Fibroblast of villous mesenchyme (primary cell): ENCODE results near the gene CUZD1. TPM values are rescaled to one million over a fixed set of nuclear protein-coding genes. Genes with fewer than 3 reads are reported as not detected.
A peak's percentile ranks its signal among the peaks of the same experiment; 100 is the strongest.

ENCODE experiments used
- DNase-seq: peaks from one replicate; pipeline ENCODE4 v3.0.0-alpha.2; 2010; ENCODE audit warnings: low read depth
- H3K4me3 ChIP-seq: 2 replicates; pipeline ENCODE4 v1.5.1; 2011; ENCODE audit warnings: low read depth, mild to moderate bottlenecking, low read length
- CTCF ChIP-seq: IDR thresholded peaks from 2 replicates; pipeline ENCODE4 v1.5.1; 2012; ENCODE audit warnings: low read depth, mild to moderate bottlenecking, low read length; ENCODE audit not compliant: insufficient read depth
- total RNA-seq: library from RNA; depleted of rRNA; stranded (reverse); fragments of >200 nt; gene quantifications from 2 replicates; pipeline ENCODE4 v1.2.3, GENCODE V29; 2012

CUZD1 gene, protein sequence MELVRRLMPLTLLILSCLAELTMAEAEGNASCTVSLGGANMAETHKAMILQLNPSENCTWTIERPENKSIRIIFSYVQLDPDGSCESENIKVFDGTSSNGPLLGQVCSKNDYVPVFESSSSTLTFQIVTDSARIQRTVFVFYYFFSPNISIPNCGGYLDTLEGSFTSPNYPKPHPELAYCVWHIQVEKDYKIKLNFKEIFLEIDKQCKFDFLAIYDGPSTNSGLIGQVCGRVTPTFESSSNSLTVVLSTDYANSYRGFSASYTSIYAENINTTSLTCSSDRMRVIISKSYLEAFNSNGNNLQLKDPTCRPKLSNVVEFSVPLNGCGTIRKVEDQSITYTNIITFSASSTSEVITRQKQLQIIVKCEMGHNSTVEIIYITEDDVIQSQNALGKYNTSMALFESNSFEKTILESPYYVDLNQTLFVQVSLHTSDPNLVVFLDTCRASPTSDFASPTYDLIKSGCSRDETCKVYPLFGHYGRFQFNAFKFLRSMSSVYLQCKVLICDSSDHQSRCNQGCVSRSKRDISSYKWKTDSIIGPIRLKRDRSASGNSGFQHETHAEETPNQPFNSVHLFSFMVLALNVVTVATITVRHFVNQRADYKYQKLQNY
- 0.32 and 0.43 TPM in 2 replicates for total RNA-seq

- no peak within 1 kb of the TSS for H3K4me3 ChIP-seq
- no peak for DNase-seq
- TF ChIP-seq CTCF: no peak
These were observed at the start of gene CUZD1 for GRCh38 chr10:122845783-122846332. CUZD1 (minus strand) TSS chr10:122845857; CDS start chr10:122845843, 14 bp downstream.

GRCh38 chr10:122894261-122894944, 48.7 kb upstream of the CUZD1 start:
- TF ChIP-seq CTCF: no peak
- H3K4me3 ChIP-seq: no peak overlapping the region
- DNase-seq: no peak

DNA sequence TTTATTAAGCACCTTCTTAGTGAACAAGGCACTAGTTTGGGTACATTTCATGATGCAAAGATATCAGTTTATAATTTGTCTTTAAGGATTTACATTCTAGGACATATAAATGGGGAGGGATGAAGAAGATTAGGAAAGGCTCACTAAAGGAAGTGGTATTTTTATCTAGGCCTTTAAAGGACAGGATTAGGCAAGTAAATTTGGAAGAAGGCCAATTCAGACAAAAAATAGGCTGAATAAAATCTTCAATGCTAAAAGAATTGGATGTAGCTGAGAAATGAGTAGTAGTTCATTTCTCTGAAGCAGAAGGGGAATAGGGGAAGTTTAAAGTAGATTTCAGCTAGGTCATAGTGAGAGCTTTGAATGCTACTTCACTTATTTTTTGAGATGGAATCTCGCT, 38.5 kb upstream of the CUZD1 start:
- no peak overlapping the region for H3K4me3 ChIP-seq
- no peak for TF ChIP-seq CTCF
- DNase-seq: peak; percentile 4

GRCh38 chr10:122882766-122883165, 37.1 kb upstream of the CUZD1 start:
- no peak for TF ChIP-seq CTCF
- DNase-seq: no peak
- no peak overlapping the region for H3K4me3 ChIP-seq

DNA sequence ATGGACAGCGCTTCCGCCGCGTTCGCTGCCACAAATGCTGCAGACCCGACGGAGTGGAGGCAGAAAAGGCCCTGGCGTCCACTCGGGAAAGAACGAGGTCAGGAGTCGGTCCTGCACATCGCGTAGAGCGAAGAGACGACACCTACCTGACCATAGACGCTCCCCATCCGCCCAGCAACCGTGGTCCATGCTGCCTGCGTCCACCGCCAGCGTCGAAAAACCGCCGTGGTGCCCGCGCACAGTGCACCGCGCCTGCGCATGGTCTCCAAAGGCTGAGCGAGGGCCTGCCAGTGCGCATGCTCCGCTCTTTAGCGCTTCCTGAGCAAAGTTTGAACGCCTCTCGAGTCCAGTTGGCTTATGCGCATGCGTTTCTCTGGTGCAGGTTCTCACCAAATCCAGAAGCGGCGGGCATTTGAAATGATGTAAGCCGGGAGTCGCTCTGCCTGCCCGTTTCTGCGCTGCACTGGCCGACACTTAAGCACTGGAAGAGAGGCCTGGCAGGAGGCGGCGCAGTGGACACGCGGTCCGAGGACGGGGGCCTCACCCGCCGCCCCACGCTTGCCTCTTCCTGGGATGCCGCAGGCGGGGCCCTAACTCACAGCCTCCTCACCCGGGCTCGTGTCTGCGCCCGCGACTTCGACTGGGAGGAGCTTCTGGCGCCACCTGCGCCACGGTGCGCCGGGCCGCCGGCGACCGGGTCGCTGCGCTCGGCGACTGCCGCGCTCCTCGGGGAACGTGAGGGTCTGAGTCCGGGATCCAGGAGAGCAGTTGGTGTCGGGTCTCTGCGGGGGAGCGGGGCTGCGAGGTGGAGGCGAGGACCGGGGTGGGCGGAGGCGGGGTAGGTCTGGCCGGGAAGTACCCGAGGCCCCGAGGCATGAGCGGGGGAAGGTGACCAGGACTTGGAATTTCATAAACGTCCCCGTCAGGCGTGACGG, 33.9 kb upstream of the CUZD1 start, which contains the start of gene FAM24B:
Gene FAM24B, minus strand, starts transcription at position 243 of the 935 bp plus-strand sequence. CDS start 29,066 bp downstream, outside the sequence.
- H3K4me3 ChIP-seq: peak within 1 kb of the TSS; percentile 74
- no peak for TF ChIP-seq CTCF
- DNase-seq: peak; percentile 97
